HepG2 (cell line): ENCODE results near the gene TDG. TPM values are rescaled to one million over a fixed set of nuclear protein-coding genes. Genes with fewer than 3 reads are reported as not detected.
A peak's percentile ranks its signal among the peaks of the same experiment; 100 is the strongest.

Source experiments
- AFF4 ChIP-seq: sonication (generic); formaldehyde crosslinking; IDR thresholded peaks from 2 replicates; pipeline ENCODE4 v1.4.0; 2020; ENCODE audit warnings: missing genetic modification reagents
- CENPT ChIP-seq: sonication (generic); formaldehyde crosslinking; IDR thresholded peaks from 2 replicates; pipeline ENCODE4 v1.8.0; 2022; ENCODE audit warnings: low read depth, mild to moderate bottlenecking, moderate library complexity, missing genetic modification reagents
- CREBL2 ChIP-seq: sonication (generic); formaldehyde crosslinking; IDR thresholded peaks from 2 replicates; pipeline ENCODE4 v1.8.1; 2023; ENCODE audit warnings: missing genetic modification reagents, mild to moderate bottlenecking, borderline replicate concordance
- ELF1 ChIP-seq: sonication (generic); formaldehyde crosslinking; IDR thresholded peaks from 2 replicates; pipeline ENCODE4 v1.4.0; 2020; ENCODE audit warnings: missing genetic modification reagents
- NFKB2 ChIP-seq: sonication (generic); formaldehyde crosslinking; IDR thresholded peaks from 2 replicates; pipeline ENCODE4 v1.4.0; 2020; ENCODE audit warnings: missing genetic modification reagents, borderline replicate concordance
- SRY ChIP-seq: sonication (generic); formaldehyde crosslinking; IDR thresholded peaks from 2 replicates; pipeline ENCODE4 v1.8.0; 2022; ENCODE audit warnings: mild to moderate bottlenecking, missing genetic modification reagents
- SSRP1 ChIP-seq: IDR thresholded peaks from 2 replicates; pipeline ENCODE4 v1.6.1; 2016; ENCODE audit warnings: control low read depth
- THYN1 ChIP-seq: sonication (generic); formaldehyde crosslinking; IDR thresholded peaks from 2 replicates; pipeline ENCODE4 v1.8.1; 2023; ENCODE audit warnings: low read depth, mild to moderate bottlenecking, moderate library complexity, missing genetic modification reagents, borderline replicate concordance
- TSC22D2 ChIP-seq: sonication (generic); formaldehyde crosslinking; IDR thresholded peaks from 2 replicates; pipeline ENCODE4 v1.5.1; 2020; ENCODE audit warnings: missing genetic modification reagents, mild to moderate bottlenecking, borderline replicate concordance
- ZMAT3 ChIP-seq: sonication (generic); formaldehyde crosslinking; conservative IDR thresholded peaks from 2 replicates; pipeline ENCODE4 v1.7.0; 2021; ENCODE audit warnings: missing genetic modification reagents
- ZNF143 ChIP-seq: sonication (generic); formaldehyde crosslinking; IDR thresholded peaks from 2 replicates; pipeline ENCODE4 v1.4.0; 2020; ENCODE audit warnings: missing genetic modification reagents
- ZNF253 ChIP-seq: sonication (generic); formaldehyde crosslinking; IDR thresholded peaks from 2 replicates; pipeline ENCODE4 v1.8.0; 2022; ENCODE audit warnings: mild to moderate bottlenecking, missing genetic modification reagents, borderline replicate concordance
- ZSCAN5A ChIP-seq: sonication (generic); formaldehyde crosslinking; IDR thresholded peaks from 2 replicates; pipeline ENCODE4 v1.8.0; 2022; ENCODE audit warnings: mild to moderate bottlenecking, missing genetic modification reagents, borderline replicate concordance
- polyA plus RNA-seq, 8 experiments: library from polyadenylated mRNA; depleted of rRNA in 3 of 8; stranded (reverse) in 7 of 8; unstranded in 1 of 8; fragments of >200 nt; fragmentation: Illumina TruSeq in 4 of 8; extraction: Trizol in 4 of 8; gene quantifications; 2 replicates each; pipeline versions ENCODE4 v1.2.1 to v1.2.3, GENCODE V29; 2011 to 2016; ENCODE audit warnings: low read depth in 4 of 8, missing spikeins in 1 of 8, mixed read lengths in 1 of 8; ENCODE audit not compliant: insufficient read depth in 1 of 8
- total RNA-seq, 5 experiments: library from RNA; depleted of rRNA; stranded (reverse); fragments of >200 nt; fragmentation: Illumina TruSeq; extraction: Trizol; gene quantifications; 2 replicates each; pipeline ENCODE4 v1.2.3, GENCODE V29; 2016; ENCODE audit warnings: low read depth in 1 of 5
- TF ChIP-seq, protein P1 (sequence below): sonication (generic); formaldehyde crosslinking; IDR thresholded peaks from 2 replicates; pipeline ENCODE4 v1.5.0; 2020; ENCODE audit warnings: missing genetic modification reagents, mild to moderate bottlenecking, borderline replicate concordance
- TF ChIP-seq, protein P2 (sequence below): sonication (generic); formaldehyde crosslinking; IDR thresholded peaks from 2 replicates; pipeline ENCODE4 v1.8.1; 2023; ENCODE audit warnings: mild to moderate bottlenecking, inconsistent platforms, moderate library complexity, missing genetic modification reagents, borderline replicate concordance
- TF ChIP-seq, protein P3 (sequence below): sonication (generic); formaldehyde crosslinking; IDR thresholded peaks from 2 replicates; pipeline ENCODE4 v1.5.0; 2020; ENCODE audit warnings: missing genetic modification reagents
- TF ChIP-seq, protein P4 (sequence below): sonication (generic); formaldehyde crosslinking; IDR thresholded peaks from 2 replicates; pipeline ENCODE4 v1.5.1; 2020; ENCODE audit warnings: mild to moderate bottlenecking, moderate library complexity, missing genetic modification reagents

The TDG gene
- total and polyA plus RNA-seq, 2 of the 13 experiments (the other 11 are each of a cell fraction or from before 2014, with no cell fraction given): 14.2 to 19.5 TPM

DNA sequence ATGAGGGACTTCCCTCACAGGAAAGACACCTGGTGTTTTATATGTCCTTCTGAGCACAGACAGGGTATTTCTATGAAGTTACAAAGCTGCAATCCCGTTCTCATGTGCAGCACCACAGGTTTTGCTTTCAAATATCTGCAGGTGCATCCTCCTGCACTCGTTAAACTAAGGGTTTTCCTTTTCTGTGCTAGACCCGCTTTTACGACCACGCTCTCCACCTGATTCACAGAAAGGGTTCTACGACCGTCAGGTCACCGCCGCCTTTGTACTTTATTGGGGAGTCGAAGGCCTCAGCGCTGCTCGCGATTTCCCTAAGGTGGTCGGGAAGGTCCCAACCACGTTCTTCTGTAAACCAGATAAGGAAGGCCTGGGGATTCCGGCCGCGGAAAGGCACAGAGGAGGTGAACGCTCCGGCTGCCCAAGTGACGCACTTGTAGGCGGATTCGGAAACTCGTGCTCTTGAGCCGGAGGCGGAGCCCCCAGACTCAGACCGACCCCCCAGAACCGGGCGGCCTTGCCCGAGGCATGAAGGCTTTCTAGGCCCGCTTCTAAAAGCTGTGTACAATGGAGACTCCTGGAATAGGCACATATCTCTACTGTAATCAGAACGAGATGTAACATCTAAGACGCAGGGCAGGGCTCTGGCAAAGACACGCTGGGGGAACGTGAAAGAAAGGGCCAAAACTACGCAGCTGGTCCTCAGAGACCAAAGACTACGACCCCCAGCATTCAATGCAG lies 36.5 kb upstream of the TDG start (continued):
- TF ChIP-seq THYN1 (CRISPR knock-in tag) (no peak), ELF1 (CRISPR knock-in tag) (peak; percentile 27; the same call in 1 of the 2 replicates), CENPT (CRISPR knock-in tag) (no peak), AFF4 (CRISPR knock-in tag) (no peak), NFKB2 (CRISPR knock-in tag) (peak; percentile 74; the same call in 1 of the 2 replicates), SRY (no peak), SSRP1 (CRISPR knock-in tag) (no peak), ZMAT3 (CRISPR knock-in tag) (peak; percentile 28; the same call in 1 of the 2 replicates), ZSCAN5A (CRISPR knock-in tag) (no peak), CREBL2 (CRISPR knock-in tag) (peak; percentile 91; the same call in 1 of the 2 replicates), TSC22D2 (CRISPR knock-in tag) (0 out of 2 replicates have a peak, but pooled peaks have one; percentile 26), ZNF143 (CRISPR knock-in tag) (peak; percentile 91), ZNF253 (CRISPR knock-in tag) (no peak)
- TF ChIP-seq, protein P1, sequence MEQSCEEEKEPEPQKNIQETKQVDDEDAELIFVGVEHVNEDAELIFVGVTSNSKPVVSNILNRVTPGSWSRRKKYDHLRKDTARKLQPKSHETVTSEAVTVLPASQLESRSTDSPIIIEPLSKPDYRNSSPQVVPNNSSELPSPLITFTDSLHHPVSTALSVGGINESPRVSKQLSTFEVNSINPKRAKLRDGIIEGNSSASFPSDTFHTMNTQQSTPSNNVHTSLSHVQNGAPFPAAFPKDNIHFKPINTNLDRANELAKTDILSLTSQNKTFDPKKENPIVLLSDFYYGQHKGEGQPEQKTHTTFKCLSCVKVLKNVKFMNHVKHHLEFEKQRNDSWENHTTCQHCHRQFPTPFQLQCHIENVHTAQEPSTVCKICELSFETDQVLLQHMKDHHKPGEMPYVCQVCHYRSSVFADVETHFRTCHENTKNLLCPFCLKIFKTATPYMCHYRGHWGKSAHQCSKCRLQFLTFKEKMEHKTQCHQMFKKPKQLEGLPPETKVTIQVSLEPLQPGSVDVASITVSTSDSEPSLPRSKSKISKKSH: no peak
- TF ChIP-seq, protein P2, sequence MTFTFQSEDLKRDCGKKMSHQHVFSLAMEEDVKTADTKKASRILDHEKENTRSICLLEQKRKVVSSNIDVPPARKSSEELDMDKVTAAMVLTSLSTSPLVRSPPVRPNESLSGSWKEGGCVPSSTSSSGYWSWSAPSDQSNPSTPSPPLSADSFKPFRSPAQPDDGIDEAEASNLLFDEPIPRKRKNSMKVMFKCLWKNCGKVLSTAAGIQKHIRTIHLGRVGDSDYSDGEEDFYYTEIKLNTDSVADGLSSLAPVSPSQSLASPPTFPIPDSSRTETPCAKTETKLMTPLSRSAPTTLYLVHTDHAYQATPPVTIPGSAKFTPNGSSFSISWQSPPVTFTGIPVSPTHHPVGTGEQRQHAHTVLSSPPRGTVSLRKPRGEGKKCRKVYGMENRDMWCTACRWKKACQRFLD (CRISPR knock-in tag): 0 out of 2 replicates have a peak, but pooled peaks have one; percentile 49
- TF ChIP-seq, protein P3, sequence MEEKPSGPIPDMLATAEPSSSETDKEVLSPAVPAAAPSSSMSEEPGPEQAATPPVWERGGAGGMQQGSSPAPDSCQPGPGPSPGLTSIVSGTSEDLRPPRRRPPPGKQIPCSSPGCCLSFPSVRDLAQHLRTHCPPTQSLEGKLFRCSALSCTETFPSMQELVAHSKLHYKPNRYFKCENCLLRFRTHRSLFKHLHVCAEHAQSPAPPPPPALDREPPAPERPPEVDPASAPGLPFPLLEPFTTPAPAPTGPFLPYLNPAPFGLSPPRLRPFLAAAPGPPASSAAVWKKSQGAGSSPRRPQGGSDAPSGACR (CRISPR knock-in tag): no peak; the same call in 1 of the 2 replicates
- TF ChIP-seq, protein P4, sequence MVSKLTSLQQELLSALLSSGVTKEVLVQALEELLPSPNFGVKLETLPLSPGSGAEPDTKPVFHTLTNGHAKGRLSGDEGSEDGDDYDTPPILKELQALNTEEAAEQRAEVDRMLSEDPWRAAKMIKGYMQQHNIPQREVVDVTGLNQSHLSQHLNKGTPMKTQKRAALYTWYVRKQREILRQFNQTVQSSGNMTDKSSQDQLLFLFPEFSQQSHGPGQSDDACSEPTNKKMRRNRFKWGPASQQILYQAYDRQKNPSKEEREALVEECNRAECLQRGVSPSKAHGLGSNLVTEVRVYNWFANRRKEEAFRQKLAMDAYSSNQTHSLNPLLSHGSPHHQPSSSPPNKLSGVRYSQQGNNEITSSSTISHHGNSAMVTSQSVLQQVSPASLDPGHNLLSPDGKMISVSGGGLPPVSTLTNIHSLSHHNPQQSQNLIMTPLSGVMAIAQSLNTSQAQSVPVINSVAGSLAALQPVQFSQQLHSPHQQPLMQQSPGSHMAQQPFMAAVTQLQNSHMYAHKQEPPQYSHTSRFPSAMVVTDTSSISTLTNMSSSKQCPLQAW (CRISPR knock-in tag): peak; percentile 19; the same call in 1 of the 2 replicates
